ENCODE results near the gene PTPN14.

PTPN14 gene

DNA sequence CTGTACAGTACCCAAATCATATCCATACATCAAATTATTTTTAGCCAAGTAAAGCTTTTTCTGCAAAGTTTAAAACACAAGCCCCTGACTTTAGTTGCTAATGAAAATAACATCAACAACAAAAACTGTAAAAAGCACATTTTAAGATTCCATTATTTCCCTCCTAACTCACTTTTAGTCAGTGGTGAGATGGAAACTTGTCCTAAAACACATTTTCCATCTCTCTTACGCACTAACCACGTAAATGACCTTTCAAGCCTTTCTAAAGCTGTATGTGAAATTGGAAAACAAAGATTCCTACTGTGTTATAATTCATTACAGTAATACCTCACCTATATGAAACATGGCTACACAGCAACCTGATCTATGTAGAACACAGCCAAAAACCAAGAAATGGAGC lies 77.5 kb downstream of the PTPN14 start:
- DNase-seq: no peak

- DNase-seq: no peak
Observed at GRCh38 chr1:214473387-214473786, 78.0 kb downstream of the PTPN14 start.

- no peak for DNase-seq
Observed at GRCh38 chr1:214472364-214472763, 79.0 kb downstream of the PTPN14 start.

- no peak for DNase-seq
Observed at GRCh38 chr1:214471458-214471857, 79.9 kb downstream of the PTPN14 start.

- DNase-seq: no peak
Observed at GRCh38 chr1:214470132-214470531, 81.3 kb downstream of the PTPN14 start.

- no peak for DNase-seq
Observed at GRCh38 chr1:214469290-214469689, 82.1 kb downstream of the PTPN14 start.

DNA sequence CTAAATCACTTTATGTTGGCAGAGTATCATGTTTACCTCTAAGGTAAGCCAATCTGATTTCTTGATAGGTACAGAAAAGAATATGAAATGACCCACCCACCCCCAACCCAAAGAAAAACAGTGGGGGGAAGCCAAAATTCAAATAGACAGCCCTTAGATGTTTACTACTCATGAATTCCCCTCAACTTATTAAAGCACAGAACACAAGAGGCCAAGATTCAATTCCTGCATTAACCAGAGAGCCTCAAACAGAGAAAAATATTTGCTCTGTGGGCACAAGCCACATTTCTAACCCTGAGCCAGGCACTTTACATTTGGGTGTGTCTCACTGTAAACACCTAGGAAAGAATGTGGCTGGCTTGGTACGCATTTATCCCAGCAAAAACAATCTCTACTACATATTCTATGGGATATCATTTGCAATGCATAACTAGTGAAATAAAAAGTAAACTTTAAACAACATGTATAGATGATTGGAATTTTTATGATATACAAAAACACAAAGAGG lies 84.3 kb downstream of the PTPN14 start:
- no peak for DNase-seq

DNA sequence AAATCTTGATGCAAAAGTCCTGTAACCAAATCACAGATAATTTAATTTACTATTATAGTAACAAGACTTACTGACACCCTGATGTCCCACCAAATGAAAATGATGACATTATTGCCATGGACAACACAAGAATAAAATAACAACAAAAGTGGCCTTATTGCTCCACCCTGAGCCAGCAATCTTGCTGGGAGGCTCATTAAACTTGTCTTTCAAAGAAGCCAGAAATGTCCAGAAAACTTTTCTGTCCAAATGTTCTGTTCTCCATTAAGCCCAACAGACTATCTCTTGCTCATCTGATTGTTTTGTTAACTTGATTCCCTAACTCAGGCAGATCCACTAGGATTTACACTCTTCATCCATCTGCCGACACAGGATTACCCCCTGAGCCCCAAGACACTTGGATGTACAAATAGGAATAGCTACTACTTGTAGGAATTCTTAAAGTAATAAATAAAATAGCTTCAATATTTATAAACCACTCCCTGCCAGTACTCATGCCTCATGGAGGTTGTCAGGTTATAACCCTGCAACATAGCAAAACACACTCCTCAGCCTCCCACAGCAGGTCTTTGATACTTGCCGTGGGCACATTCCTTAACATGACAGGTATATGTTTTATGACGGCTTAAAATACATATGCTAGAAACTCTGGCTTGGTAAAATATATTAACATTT lies 84.9 kb downstream of the PTPN14 start:
- DNase-seq: no peak

- no peak for DNase-seq
Observed at GRCh38 chr1:214464445-214465287, 86.7 kb downstream of the PTPN14 start.

DNA sequence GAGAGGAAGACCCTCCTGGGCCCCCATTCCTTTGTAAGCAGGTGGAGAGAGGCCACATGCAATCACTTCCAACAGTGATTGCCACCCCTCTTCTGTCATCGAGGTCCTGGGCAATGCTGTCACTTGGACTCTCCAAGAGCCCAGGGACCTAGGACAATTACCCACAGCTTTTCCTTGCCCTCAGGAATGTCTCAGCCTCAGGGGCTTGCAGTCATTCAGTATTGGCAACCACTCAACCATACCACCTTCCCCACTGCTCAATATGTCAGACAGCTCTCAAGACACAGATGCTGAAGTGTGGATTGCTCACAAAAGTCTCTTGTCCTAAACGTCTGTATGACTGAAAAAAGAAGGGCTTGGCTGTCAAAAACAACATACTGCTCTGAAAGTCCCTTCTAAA lies 87.8 kb downstream of the PTPN14 start:
- no peak for DNase-seq

GRCh38 chr1:214462882-214463281 lies 88.5 kb downstream of the PTPN14 start:
- DNase-seq: no peak

- DNase-seq: no peak
Observed at GRCh38 chr1:214461305-214461704, 90.1 kb downstream of the PTPN14 start.

GRCh38 chr1:214460304-214460916 lies 91.0 kb downstream of the PTPN14 start:
- DNase-seq: no peak

DNA sequence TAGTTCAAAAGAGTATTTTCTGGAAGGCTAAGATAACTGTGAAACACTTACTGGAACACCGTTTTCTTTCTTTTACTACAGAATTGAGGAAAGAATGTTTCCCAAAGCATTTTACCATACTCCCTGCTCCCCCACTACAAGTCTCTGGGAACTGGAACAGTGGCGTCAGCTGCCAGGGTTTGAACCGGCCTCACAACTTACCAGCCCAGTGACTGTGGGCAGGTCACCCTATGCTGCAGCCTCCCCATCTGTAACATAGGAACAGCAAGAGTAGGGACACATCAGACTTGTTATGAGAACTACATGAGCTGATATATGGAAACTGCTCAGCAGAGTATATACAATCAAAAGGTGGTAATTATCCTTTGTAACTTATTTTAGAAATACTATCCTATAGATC lies 91.5 kb downstream of the PTPN14 start:
- no peak for DNase-seq

- DNase-seq: no peak
Observed at GRCh38 chr1:214458541-214458940, 92.9 kb downstream of the PTPN14 start.

DNA sequence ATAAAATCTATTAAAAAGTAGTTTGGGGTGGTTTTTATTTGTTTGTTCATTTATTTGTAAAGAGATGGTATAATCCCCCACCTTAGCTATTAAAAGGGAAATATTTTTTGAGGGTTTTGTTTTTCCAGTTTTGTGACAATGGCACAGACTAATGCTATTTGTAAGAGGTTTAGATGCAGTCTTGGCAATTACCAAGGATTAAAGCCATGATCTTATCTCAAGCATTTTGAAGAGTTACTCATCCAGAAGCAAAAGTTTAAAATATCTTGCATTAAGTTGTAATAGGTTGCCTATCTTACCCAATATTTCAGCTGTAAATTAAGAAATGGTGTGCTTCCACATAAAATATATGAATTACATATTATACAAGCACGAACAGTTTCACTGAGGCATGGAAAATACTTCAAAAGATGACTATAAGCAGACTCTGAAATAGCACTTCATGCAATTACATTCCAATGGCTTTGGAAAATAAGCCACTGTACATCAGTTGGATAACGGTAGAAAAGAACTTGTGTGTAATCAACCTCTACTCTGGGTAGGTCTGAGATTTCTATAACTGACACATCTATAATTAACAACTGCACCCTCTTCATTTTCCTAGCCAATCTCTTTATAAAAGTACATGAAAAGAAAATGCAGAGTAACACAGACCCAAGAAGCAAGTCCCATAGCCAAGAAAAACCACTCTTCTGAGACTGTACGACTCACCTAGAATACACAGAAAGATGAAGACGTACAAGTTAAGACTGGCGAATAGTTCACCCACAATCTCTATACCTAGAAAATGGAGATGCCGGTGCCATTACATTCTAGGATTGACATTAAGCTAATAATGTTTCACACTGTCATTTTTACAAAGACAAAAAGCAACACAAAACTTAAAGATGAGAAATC lies 95.2 kb downstream of the PTPN14 start:
- no peak for DNase-seq

- DNase-seq: no peak
Observed at GRCh38 chr1:214455479-214455878, 95.9 kb downstream of the PTPN14 start.

DNA sequence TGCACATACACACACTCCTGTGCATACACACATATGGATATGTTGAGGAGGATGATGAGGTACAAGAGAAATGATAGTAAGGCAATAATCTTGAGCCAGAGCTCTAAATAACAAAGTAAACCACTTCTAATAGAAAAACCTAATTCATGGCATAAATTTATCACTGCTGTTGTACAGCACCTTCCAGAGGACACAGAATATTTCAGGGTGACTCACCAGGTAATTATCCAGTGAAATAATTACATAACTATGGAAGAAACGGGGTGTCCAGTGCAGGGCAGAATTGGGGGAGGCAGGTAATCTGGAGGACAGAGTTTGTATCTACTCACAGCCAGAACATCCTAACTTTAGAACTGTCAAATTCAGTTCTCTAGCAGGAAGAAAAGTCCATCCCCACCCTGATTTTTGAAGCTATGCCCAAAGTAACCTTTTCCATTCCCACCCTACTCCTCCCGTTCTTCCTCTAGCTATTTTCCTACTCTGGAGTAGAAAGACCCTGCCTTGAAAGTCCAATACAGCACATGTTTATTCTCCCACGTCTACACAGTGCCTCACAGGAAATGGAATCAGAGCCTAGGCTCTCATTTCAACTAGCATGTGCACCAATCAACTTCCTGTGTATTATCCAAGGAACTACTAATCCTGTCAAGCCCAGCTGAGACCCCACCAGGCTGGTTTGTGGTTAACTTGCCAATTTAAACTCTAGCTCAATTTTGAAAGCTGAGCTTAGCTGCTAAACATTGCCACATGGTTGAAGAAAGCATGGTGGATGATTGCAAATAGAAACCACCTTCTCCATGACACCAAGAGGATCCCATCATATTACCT lies 96.6 kb downstream of the PTPN14 start:
- DNase-seq: no peak

- DNase-seq: no peak
Observed at GRCh38 chr1:214453109-214453722, 98.2 kb downstream of the PTPN14 start.

- DNase-seq: no peak
Observed at GRCh38 chr1:214452152-214452784, 99.1 kb downstream of the PTPN14 start.

DNA sequence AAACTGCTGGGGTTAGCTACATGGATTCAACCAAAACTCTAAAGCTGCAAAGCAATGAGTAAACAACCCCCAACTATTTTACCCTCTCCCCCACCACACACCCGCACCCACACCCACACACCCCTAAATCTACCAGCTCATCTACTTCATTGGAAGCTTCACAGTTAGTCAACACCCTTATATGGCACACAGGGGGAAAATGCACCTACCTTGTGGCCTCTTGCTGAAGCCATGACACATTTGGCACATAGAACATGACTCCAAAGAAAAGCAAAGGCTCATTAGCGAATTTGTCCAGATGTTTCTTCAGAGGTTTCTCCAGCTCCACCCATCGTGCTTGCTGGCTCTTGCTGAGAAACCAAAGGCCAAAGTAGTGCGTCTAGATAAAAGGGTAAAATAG lies 99.8 kb downstream of the PTPN14 start:
- no peak for DNase-seq
